Muscle of leg (tissue), 11 donors: Measurements from ENCODE around the gene CTRB1. TPM values are rescaled to one million over a fixed set of nuclear protein-coding genes. Genes with fewer than 3 reads are reported as not detected.
A peak's percentile ranks its signal among the peaks of the same experiment; 100 is the strongest.

Source experiments
- DNase-seq: peaks from one replicate; pipeline ENCODE4 v3.0.0; 2013
- H3K27ac ChIP-seq: one replicate; pipeline ENCODE4 v1.5.1; 2013; ENCODE audit warnings: mild to moderate bottlenecking, low read length, control low read depth
- H3K27me3 ChIP-seq: one replicate; pipeline ENCODE4 v1.6.1; 2013; ENCODE audit warnings: low read length; ENCODE audit not compliant: control insufficient read depth, insufficient read depth
- H3K36me3 ChIP-seq: one replicate; pipeline ENCODE4 v1.6.1; 2013; ENCODE audit warnings: low read length; ENCODE audit not compliant: control insufficient read depth, insufficient read depth
- H3K4me1 ChIP-seq: one replicate; pipeline ENCODE4 v1.6.1; 2013; ENCODE audit warnings: low read length; ENCODE audit not compliant: control insufficient read depth, insufficient read depth
- H3K4me3 ChIP-seq: one replicate; pipeline ENCODE4 v1.5.1; 2013; ENCODE audit warnings: low read length, control low read depth
- H3K9me3 ChIP-seq: replicated peaks from 2 replicates; pipeline ENCODE4 v1.6.1; 2013; ENCODE audit warnings: low read depth, low read length; ENCODE audit not compliant: control insufficient read depth
- WGBS: methylation state at CpG from one replicate; pipeline ENCODE4 v1.1.5; 2013; ENCODE audit warnings: missing lambda C conversion rate; ENCODE audit not compliant: insufficient coverage; 5-methylcytosine and 5-hydroxymethylcytosine counted together
- polyA plus RNA-seq, 8 donors: library from polyadenylated mRNA; unstranded; fragments of 120-200 nt; gene quantifications; one replicate each; pipeline versions ENCODE4 v1.2.1 to v1.2.3, GENCODE V29; 2013; ENCODE audit warnings: inconsistent platforms in 1 of 8, low replicate concordance in 1 of 8; ENCODE audit not compliant: insufficient read length in 8 of 8, insufficient read depth in 1 of 8
- total RNA-seq: library from RNA; stranded (reverse); fragments of 120-200 nt; gene quantifications from one replicate; pipeline ENCODE4 v1.2.4, GENCODE V29; 2013

CTRB1 gene
- total and polyA plus RNA-seq, 9 donors, result 0.20 to 1.0 (median 0.56) TPM; not detected in 2

DNA sequence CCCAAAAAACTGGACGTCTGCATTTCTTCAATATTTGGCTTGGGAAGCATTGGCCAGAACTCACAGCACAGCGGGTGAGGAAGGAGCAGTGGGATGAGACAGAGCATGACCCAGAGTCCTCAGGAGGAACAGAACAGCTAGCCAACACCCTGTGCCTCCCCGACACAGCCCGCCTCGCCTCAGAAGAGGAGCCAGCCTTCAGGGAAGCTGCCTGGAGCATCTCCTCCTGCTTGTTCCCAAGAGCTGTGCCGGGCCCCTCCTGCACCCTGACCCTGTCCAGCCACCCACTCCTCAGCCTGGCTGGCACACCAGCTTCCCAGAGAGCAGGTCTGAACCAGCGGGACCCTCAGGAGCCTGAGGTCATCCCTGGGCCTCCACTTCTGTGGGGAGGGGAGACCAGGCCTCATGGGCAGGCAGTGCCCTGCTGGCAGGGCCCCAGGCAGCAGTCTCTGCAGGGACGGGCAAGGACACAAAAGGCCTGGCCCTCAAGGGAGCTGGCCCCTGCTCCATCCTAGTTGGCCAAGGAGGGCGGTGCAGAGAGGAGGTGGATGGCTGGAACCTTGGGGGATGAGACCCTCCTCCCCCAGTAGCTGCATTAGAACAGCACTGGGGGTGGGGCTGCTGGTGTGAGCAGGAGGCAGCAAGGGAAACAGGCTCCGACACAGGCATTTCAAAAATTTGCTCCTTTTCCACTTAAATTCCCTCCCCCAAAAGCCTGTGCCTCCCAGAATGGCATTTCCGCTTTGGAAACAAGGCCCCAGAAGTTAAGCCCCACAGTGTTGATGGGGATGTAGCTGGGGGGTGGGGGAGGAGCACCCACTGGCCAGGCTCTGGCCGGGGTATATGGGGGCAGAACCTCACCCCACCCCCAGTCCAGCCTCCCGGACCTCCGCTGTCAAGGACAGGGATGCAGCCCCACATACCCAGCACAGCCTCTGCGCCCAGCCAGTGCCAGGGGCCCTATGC lies 34.4 kb downstream of the CTRB1 start:
- H3K27me3 ChIP-seq, result peaks cover 9% of the 10 kb centered on the region
- H3K36me3 ChIP-seq, result peaks cover 2% of the 10 kb centered on the region
- no peaks in the 10 kb centered on the region for H3K9me3 ChIP-seq
- DNase-seq, result peak; percentile 54
- peaks cover 90% of the 10 kb centered on the region for H3K4me1 ChIP-seq
- no peak overlapping the region for H3K4me3 ChIP-seq
- WGBS, result 29% methylated on average over 6 of the region's 15 CpGs
- H3K27ac ChIP-seq, result peak overlapping the region; percentile 90

GRCh38 chr16:75254359-75254837 lies 35.6 kb downstream of the CTRB1 start:
- Histone ChIP-seq H3K9me3 (no peaks in the 10 kb centered on the region), H3K4me1 (peaks cover 87% of the 10 kb centered on the region), H3K27ac (peak overlapping the region; percentile 84), H3K36me3 (peaks cover 5% of the 10 kb centered on the region), H3K27me3 (peaks cover 9% of the 10 kb centered on the region), H3K4me3 (no peak overlapping the region)
- WGBS, result 60% methylated on average over 1 of the region's 5 CpGs
- peak; percentile 80 for DNase-seq

GRCh38 chr16:75256059-75256571 lies 37.3 kb downstream of the CTRB1 start:
- 60% methylated on average over 8 of the region's 12 CpGs for WGBS
- peak overlapping the region; percentile 83 for H3K27ac ChIP-seq
- DNase-seq, result peak; percentile 36
- peaks cover 80% of the 10 kb centered on the region for H3K4me1 ChIP-seq
- H3K27me3 ChIP-seq, result peaks cover 5% of the 10 kb centered on the region
- no peak overlapping the region for H3K4me3 ChIP-seq
- H3K36me3 ChIP-seq, result peaks cover 3% of the 10 kb centered on the region
- H3K9me3 ChIP-seq, result no peaks in the 10 kb centered on the region

DNA sequence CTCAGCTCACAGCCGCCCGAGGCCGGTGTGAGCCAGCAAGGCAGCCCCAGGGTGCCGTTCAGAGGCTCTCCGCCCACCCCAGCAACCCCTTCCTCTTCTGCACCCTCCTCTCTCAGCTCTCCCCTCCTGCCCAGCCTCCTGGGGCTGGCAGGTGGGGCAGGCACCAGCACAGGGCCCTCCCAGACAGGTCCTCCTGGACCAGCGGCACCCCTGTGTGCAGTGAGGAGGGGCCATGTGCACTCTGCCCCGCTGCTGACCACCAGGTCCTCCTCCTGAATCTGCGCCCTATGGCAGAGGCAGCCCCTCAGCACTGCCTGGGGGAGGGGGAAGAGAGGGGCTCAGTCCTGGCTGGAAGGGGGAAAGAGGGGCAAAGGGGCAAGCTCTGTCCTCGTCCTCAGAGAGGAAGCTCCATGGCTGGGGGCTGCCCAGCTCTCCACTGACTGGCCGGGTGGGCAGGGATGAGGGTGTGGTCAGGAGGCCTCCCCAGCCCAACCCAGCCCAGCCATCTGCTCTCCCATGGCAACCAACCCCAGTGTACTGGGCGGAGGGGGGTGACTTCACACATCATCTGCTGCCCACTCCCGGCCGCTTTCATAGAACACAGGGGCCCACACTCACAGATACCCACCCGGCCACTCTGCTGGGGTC lies 38.0 kb downstream of the CTRB1 start:
- Histone ChIP-seq H3K4me1 (peaks cover 85% of the 10 kb centered on the region), H3K27me3 (peaks cover 5% of the 10 kb centered on the region), H3K4me3 (no peak overlapping the region), H3K9me3 (no peaks in the 10 kb centered on the region), H3K27ac (peak overlapping the region; percentile 83), H3K36me3 (peaks cover 6% of the 10 kb centered on the region)
- WGBS, result 20% methylated on average over 5 of the region's 14 CpGs
- peak; percentile 86 for DNase-seq

GRCh38 chr16:75257886-75258806 lies 39.4 kb downstream of the CTRB1 start:
- Histone ChIP-seq H3K4me3 (no peak overlapping the region), H3K36me3 (peaks cover 18% of the 10 kb centered on the region), H3K4me1 (peaks cover 85% of the 10 kb centered on the region), H3K27ac (peak overlapping the region; percentile 80), H3K27me3 (peaks cover 2% of the 10 kb centered on the region), H3K9me3 (no peaks in the 10 kb centered on the region)
- 64% methylated on average over 15 of the region's 21 CpGs for WGBS
- peak; percentile 29 for DNase-seq

DNA sequence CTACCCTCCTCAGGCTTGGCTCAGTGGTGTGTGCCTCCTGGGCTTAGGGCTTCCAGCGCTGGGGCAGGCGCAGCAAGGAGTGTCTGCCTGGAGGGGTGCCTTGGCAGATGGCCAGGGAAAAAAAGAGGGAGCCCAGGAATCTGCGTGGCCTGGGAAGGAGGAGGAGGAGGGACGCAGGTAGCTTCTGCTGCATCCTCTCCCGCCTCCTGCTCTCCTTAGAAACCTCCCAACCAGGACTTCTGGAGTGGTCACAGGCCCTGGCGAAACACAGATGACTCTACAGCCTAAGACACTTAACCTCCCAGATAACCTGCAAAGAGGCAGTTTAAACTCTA lies 40.0 kb downstream of the CTRB1 start:
- DNase-seq, result peak; percentile 9
- no CpG with 5 or more reads among the region's 6 CpGs for WGBS
- Histone ChIP-seq H3K4me3 (no peak overlapping the region), H3K4me1 (peaks cover 85% of the 10 kb centered on the region), H3K9me3 (no peaks in the 10 kb centered on the region), H3K27me3 (peaks cover 2% of the 10 kb centered on the region), H3K36me3 (peaks cover 18% of the 10 kb centered on the region), H3K27ac (no peak overlapping the region)

GRCh38 chr16:75260851-75261589 lies 42.2 kb downstream of the CTRB1 start:
- DNase-seq, result peak; percentile 14
- Histone ChIP-seq H3K27ac (peak overlapping the region; percentile 65), H3K4me3 (no peak overlapping the region), H3K27me3 (peaks cover 3% of the 10 kb centered on the region), H3K4me1 (peaks cover 75% of the 10 kb centered on the region), H3K36me3 (peaks cover 18% of the 10 kb centered on the region), H3K9me3 (no peaks in the 10 kb centered on the region)
- WGBS, result 63% methylated on average over 6 of the region's 10 CpGs

- Histone ChIP-seq H3K4me1 (peaks cover 75% of the 10 kb centered on the region), H3K27me3 (peaks cover 3% of the 10 kb centered on the region), H3K4me3 (no peak overlapping the region), H3K27ac (peak overlapping the region; percentile 20), H3K36me3 (peaks cover 18% of the 10 kb centered on the region), H3K9me3 (no peaks in the 10 kb centered on the region)
- 82% methylated on average over 3 of the region's 3 CpGs for WGBS
- no peak for DNase-seq
Measured at GRCh38 chr16:75261590-75262078, 42.8 kb downstream of the CTRB1 start.
